HepG2 (cell line): Measurements from ENCODE around the gene CDC34. TPM values are rescaled to one million over a fixed set of nuclear protein-coding genes. Genes with fewer than 3 reads are reported as not detected.
A peak's percentile ranks its signal among the peaks of the same experiment; 100 is the strongest.

Experiments
- ARID4A ChIP-seq: sonication (generic); formaldehyde crosslinking; IDR thresholded peaks from 2 replicates; pipeline ENCODE4 v1.5.0; 2020; ENCODE audit warnings: mild to moderate bottlenecking, missing genetic modification reagents, borderline replicate concordance
- CCDC6 ChIP-seq: sonication (generic); formaldehyde crosslinking; IDR thresholded peaks from 2 replicates; pipeline ENCODE4 v1.8.1; 2022; ENCODE audit warnings: mild to moderate bottlenecking, missing genetic modification reagents, moderate library complexity
- E2F1 ChIP-seq: sonication (generic); formaldehyde crosslinking; IDR thresholded peaks from 2 replicates; pipeline ENCODE4 v1.5.0; 2020; ENCODE audit warnings: missing genetic modification reagents
- ELF4 ChIP-seq: sonication (generic); formaldehyde crosslinking; IDR thresholded peaks from 2 replicates; pipeline ENCODE4 v1.5.0; 2020; ENCODE audit warnings: missing genetic modification reagents, mild to moderate bottlenecking, moderate library complexity, borderline replicate concordance
- EP300 ChIP-seq, 3 experiments: sonication (generic) in 1 of 3; formaldehyde crosslinking in 1 of 3; IDR thresholded peaks; 2 replicates each; pipeline versions ENCODE4 v1.5.1 to v1.6.1; 2011 to 2020; ENCODE audit warnings: low read depth in 2 of 3, low read length in 2 of 3, borderline replicate concordance in 1 of 3, improper control_type of control experiment in 1 of 3, mild to moderate bottlenecking in 1 of 3, missing genetic modification reagents in 1 of 3, moderate library complexity in 1 of 3
- JUN ChIP-seq: sonication (generic); formaldehyde crosslinking; IDR thresholded peaks from 2 replicates; pipeline ENCODE4 v1.4.0; 2020; ENCODE audit warnings: mild to moderate bottlenecking, missing genetic modification reagents
- KLF16 ChIP-seq, 2 experiments: sonication (generic) in 1 of 2; formaldehyde crosslinking in 1 of 2; IDR thresholded peaks; 2 replicates each; pipeline versions ENCODE4 v1.6.1 to v1.8.0; 2016 to 2023; ENCODE audit warnings: missing genetic modification reagents in 2 of 2, missing compliant biosample characterization in 1 of 2
- MXD4 ChIP-seq: IDR thresholded peaks from 2 replicates; pipeline ENCODE4 v1.6.1; 2016; ENCODE audit warnings: mild to moderate bottlenecking, missing biosample characterization, missing genetic modification reagents
- PHF8 ChIP-seq: sonication (generic); formaldehyde crosslinking; IDR thresholded peaks from 2 replicates; pipeline ENCODE4 v1.5.0; 2020; ENCODE audit warnings: missing genetic modification reagents
- PPARG ChIP-seq: conservative IDR thresholded peaks from 2 replicates; pipeline ENCODE4 v1.6.1; 2016; ENCODE audit warnings: missing biosample characterization, missing genetic modification reagents
- SP4 ChIP-seq: sonication (generic); formaldehyde crosslinking; IDR thresholded peaks from 2 replicates; pipeline ENCODE4 v1.8.1; 2023; ENCODE audit warnings: mild to moderate bottlenecking, missing genetic modification reagents
- TMF1 ChIP-seq: sonication (generic); formaldehyde crosslinking; IDR thresholded peaks from 2 replicates; pipeline ENCODE4 v1.8.1; 2022; ENCODE audit warnings: low read depth, missing genetic modification reagents
- ZNF160 ChIP-seq: sonication (generic); formaldehyde crosslinking; IDR thresholded peaks from 2 replicates; pipeline ENCODE4 v1.8.0; 2022; ENCODE audit warnings: mild to moderate bottlenecking, inconsistent platforms, missing genetic modification reagents
- ZNF430 ChIP-seq: sonication (generic); formaldehyde crosslinking; IDR thresholded peaks from 2 replicates; pipeline ENCODE4 v1.9.0; 2021; ENCODE audit warnings: mild to moderate bottlenecking, missing genetic modification reagents
- ZNF563 ChIP-seq: sonication (generic); formaldehyde crosslinking; IDR thresholded peaks from 2 replicates; pipeline ENCODE4 v1.8.0; 2022; ENCODE audit warnings: mild to moderate bottlenecking, moderate library complexity, missing genetic modification reagents
- ZNF709 ChIP-seq: sonication (generic); formaldehyde crosslinking; IDR thresholded peaks from 2 replicates; pipeline ENCODE4 v1.5.0; 2020; ENCODE audit warnings: mild to moderate bottlenecking, missing genetic modification reagents
- ZNF891 ChIP-seq: sonication (generic); formaldehyde crosslinking; IDR thresholded peaks from 2 replicates; pipeline ENCODE4 v1.5.0; 2020; ENCODE audit warnings: mild to moderate bottlenecking, missing genetic modification reagents
- polyA plus RNA-seq, 8 experiments: library from polyadenylated mRNA; depleted of rRNA in 3 of 8; stranded (reverse) in 7 of 8; unstranded in 1 of 8; fragments of >200 nt; fragmentation: Illumina TruSeq in 4 of 8; extraction: Trizol in 4 of 8; gene quantifications; 2 replicates each; pipeline versions ENCODE4 v1.2.1 to v1.2.3, GENCODE V29; 2011 to 2016; ENCODE audit warnings: low read depth in 4 of 8, missing spikeins in 1 of 8, mixed read lengths in 1 of 8; ENCODE audit not compliant: insufficient read depth in 1 of 8
- total RNA-seq, 5 experiments: library from RNA; depleted of rRNA; stranded (reverse); fragments of >200 nt; fragmentation: Illumina TruSeq; extraction: Trizol; gene quantifications; 2 replicates each; pipeline ENCODE4 v1.2.3, GENCODE V29; 2016; ENCODE audit warnings: low read depth in 1 of 5
- TF ChIP-seq, protein P1 (sequence below): sonication (generic); formaldehyde crosslinking; IDR thresholded peaks from 2 replicates; pipeline ENCODE4 v1.4.0; 2020; ENCODE audit warnings: missing genetic modification reagents
- TF ChIP-seq, protein P2 (sequence below): sonication (generic); formaldehyde crosslinking; IDR thresholded peaks from 2 replicates; pipeline ENCODE4 v1.8.1; 2023; ENCODE audit warnings: mild to moderate bottlenecking, missing genetic modification reagents

Gene CDC34
- total and polyA plus RNA-seq, 2 of the 13 experiments (the other 11 are each of a cell fraction or from before 2014, with no cell fraction given), result 138 to 150 TPM

DNA sequence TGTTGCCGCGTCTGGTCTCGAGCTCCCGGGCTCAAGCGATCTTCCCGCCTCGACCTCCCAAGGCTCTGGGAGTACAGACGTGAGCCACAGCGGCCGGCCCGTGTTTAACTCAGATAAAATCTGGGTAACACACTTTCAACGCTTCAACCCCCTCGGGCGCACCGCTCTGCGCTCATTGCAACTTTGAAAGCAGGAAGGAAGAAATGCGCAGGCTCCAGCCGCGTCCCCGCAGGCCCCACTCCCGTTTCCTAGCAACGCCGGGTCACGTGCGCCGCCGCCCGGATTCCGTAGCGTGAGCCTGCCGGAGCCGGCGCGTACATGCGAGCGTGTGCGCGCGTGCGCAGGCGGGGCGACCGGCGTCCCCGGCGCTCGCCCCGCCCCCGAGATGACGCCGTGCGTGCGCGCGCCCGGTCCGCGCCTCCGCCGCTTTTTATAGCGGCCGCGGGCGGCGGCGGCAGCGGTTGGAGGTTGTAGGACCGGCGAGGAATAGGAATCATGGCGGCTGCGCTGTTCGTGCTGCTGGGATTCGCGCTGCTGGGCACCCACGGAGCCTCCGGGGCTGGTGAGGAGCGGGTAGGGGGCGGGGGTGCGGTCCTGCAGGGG, 40.7 kb downstream of the CDC34 start, which contains the start of gene BSG (continued):
- TF ChIP-seq, protein P1, sequence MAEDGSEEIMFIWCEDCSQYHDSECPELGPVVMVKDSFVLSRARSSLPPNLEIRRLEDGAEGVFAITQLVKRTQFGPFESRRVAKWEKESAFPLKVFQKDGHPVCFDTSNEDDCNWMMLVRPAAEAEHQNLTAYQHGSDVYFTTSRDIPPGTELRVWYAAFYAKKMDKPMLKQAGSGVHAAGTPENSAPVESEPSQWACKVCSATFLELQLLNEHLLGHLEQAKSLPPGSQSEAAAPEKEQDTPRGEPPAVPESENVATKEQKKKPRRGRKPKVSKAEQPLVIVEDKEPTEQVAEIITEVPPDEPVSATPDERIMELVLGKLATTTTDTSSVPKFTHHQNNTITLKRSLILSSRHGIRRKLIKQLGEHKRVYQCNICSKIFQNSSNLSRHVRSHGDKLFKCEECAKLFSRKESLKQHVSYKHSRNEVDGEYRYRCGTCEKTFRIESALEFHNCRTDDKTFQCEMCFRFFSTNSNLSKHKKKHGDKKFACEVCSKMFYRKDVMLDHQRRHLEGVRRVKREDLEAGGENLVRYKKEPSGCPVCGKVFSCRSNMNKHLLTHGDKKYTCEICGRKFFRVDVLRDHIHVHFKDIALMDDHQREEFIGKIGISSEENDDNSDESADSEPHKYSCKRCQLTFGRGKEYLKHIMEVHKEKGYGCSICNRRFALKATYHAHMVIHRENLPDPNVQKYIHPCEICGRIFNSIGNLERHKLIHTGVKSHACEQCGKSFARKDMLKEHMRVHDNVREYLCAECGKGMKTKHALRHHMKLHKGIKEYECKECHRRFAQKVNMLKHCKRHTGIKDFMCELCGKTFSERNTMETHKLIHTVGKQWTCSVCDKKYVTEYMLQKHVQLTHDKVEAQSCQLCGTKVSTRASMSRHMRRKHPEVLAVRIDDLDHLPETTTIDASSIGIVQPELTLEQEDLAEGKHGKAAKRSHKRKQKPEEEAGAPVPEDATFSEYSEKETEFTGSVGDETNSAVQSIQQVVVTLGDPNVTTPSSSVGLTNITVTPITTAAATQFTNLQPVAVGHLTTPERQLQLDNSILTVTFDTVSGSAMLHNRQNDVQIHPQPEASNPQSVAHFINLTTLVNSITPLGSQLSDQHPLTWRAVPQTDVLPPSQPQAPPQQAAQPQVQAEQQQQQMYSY (CRISPR knock-in tag), result peak; percentile 36; the same call in 1 of the 2 replicates
- TF ChIP-seq CCDC6 (CRISPR knock-in tag), result peak; percentile 50; the same call in 1 of the 2 replicates
- TF ChIP-seq ARID4A, result peak; percentile 76
- TF ChIP-seq, protein P2, sequence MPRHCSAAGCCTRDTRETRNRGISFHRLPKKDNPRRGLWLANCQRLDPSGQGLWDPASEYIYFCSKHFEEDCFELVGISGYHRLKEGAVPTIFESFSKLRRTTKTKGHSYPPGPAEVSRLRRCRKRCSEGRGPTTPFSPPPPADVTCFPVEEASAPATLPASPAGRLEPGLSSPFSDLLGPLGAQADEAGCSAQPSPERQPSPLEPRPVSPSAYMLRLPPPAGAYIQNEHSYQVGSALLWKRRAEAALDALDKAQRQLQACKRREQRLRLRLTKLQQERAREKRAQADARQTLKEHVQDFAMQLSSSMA, result no peak
- peak; percentile 93 for TF ChIP-seq ZNF709
- peak; percentile 73 for TF ChIP-seq PHF8
- peak; percentile 91 for TF ChIP-seq ZNF563 (CRISPR knock-in tag)
- no peak for TF ChIP-seq E2F1
- TF ChIP-seq MXD4 (CRISPR knock-in tag), result peak; percentile 68
- TF ChIP-seq JUN (CRISPR knock-in tag), result 0 out of 2 replicates have a peak, but pooled peaks have one; percentile 31
- peak; percentile 36; the same call in 1 of the 2 replicates for TF ChIP-seq ZNF430 (CRISPR knock-in tag)
- TF ChIP-seq EP300 (IDR thresholded peaks at IDR 0.05; ENCODE audit: low read depth in 2 of 2, low read length in 2 of 2), result 0 out of 4 replicates have a peak, but pooled peaks of 1 of the 2 experiments have one; percentile 23
- no peak for TF ChIP-seq EP300 (CRISPR knock-in tag; IDR thresholded peaks at IDR 0.05; ENCODE audit: borderline replicate concordance)
- no peak; the same call in 1 of the 2 replicates for TF ChIP-seq ZNF160 (CRISPR knock-in tag)
- TF ChIP-seq KLF16 (CRISPR knock-in tag; IDR thresholded peaks at IDR 0.05), result peak in 1 of 2 experiments; percentile 50; a peak in 2 of 4 replicates
- no peak for TF ChIP-seq ELF4 (CRISPR knock-in tag)
- peak; percentile 63; the same call in 1 of the 2 replicates for TF ChIP-seq ZNF891 (CRISPR knock-in tag)
- peak; percentile 71; the same call in 1 of the 2 replicates for TF ChIP-seq TMF1 (CRISPR knock-in tag)
- 0 out of 2 replicates have a peak, but pooled peaks have one; percentile 15 for TF ChIP-seq PPARG (CRISPR knock-in tag)
- peak; percentile 80; the same call in 1 of the 2 replicates for TF ChIP-seq SP4 (CRISPR knock-in tag)
